CD4-positive, alpha-beta T cell treated with Interleukin-17A for 4 hours (primary cell): ENCODE results near the gene THRB.

Experiments used
- DNase-seq: peaks from one replicate; pipeline ENCODE4 v3.0.0-alpha.2; 2020; ENCODE audit warnings: mixed read lengths

Gene THRB

GRCh38 chr3:24485511-24485910 is 9.1 kb downstream of the THRB start:
- DNase-seq: no peak

- DNase-seq: no peak
Measured at GRCh38 chr3:24483873-24484272, 10.8 kb downstream of the THRB start.

GRCh38 chr3:24482096-24482705 is 12.4 kb downstream of the THRB start:
- no peak for DNase-seq

- DNase-seq: no peak
Measured at GRCh38 chr3:24481193-24481592, 13.5 kb downstream of the THRB start.

- no peak for DNase-seq
Measured at GRCh38 chr3:24480497-24480896, 14.2 kb downstream of the THRB start.

GRCh38 chr3:24479816-24480215 is 14.8 kb downstream of the THRB start:
- no peak for DNase-seq

- DNase-seq: no peak
Measured at GRCh38 chr3:24476871-24477656, 17.6 kb downstream of the THRB start.

- DNase-seq: no peak
Measured at GRCh38 chr3:24475925-24476324, 18.7 kb downstream of the THRB start.

- no peak for DNase-seq
Measured at GRCh38 chr3:24474862-24475261, 19.8 kb downstream of the THRB start.

GRCh38 chr3:24472358-24472757 is 22.3 kb downstream of the THRB start:
- no peak for DNase-seq

- DNase-seq: no peak
Measured at GRCh38 chr3:24471486-24471885, 23.2 kb downstream of the THRB start.

- DNase-seq: no peak
Measured at GRCh38 chr3:24470277-24470676, 24.4 kb downstream of the THRB start.

- no peak for DNase-seq
Measured at GRCh38 chr3:24464389-24464788, 30.3 kb downstream of the THRB start.

GRCh38 chr3:24462737-24463136 is 31.9 kb downstream of the THRB start:
- no peak for DNase-seq

- no peak for DNase-seq
Measured at GRCh38 chr3:24460974-24461373, 33.7 kb downstream of the THRB start.

- no peak for DNase-seq
Measured at GRCh38 chr3:24457719-24458118, 36.9 kb downstream of the THRB start.

- no peak for DNase-seq
Measured at GRCh38 chr3:24454856-24455255, 39.8 kb downstream of the THRB start.

GRCh38 chr3:24454393-24454792 is 40.3 kb downstream of the THRB start:
- DNase-seq: no peak

- DNase-seq: no peak
Measured at GRCh38 chr3:24451461-24452099, 43.1 kb downstream of the THRB start.

GRCh38 chr3:24450160-24450907 is 44.3 kb downstream of the THRB start:
- no peak for DNase-seq

- no peak for DNase-seq
Measured at GRCh38 chr3:24447836-24448235, 46.8 kb downstream of the THRB start.

- DNase-seq: no peak
Measured at GRCh38 chr3:24446032-24446431, 48.6 kb downstream of the THRB start.

- DNase-seq: no peak
Measured at GRCh38 chr3:24443476-24443875, 51.2 kb downstream of the THRB start.
